CD14-positive monocyte (primary cell): ENCODE results near the gene ATP11A. TPM values are rescaled to one million over a fixed set of nuclear protein-coding genes. Genes with fewer than 3 reads are reported as not detected.

ENCODE experiments used
- DNase-seq, 3 donors: peaks; one replicate each; pipeline ENCODE4 v3.0.0-alpha.2; 2011 to 2022
- H2AFZ ChIP-seq: 2 replicates; pipeline ENCODE4 v1.6.0; 2012; ENCODE audit warnings: mild to moderate bottlenecking, low read depth, low read length, inconsistent platforms; ENCODE audit not compliant: insufficient read depth, poor library complexity, severe bottlenecking
- H3K27ac ChIP-seq, 2 donors: 1 replicate in 1 of 2; 2 replicates in 1 of 2; pipeline ENCODE4 v1.5.1; 2012 to 2013; ENCODE audit warnings: low read length in 2 of 2, control low read depth in 1 of 2, inconsistent platforms in 1 of 2, low read depth in 1 of 2, mild to moderate bottlenecking in 1 of 2
- H3K27me3 ChIP-seq, 2 donors: one replicate each; pipeline versions ENCODE4 v1.6.0 to v1.6.1; 2011 to 2013; ENCODE audit warnings: low read length in 2 of 2; ENCODE audit not compliant: control insufficient read depth in 2 of 2, insufficient read depth in 2 of 2
- H3K36me3 ChIP-seq, 2 donors: replicated peaks in 1 of 2; 1 replicate in 1 of 2; 2 replicates in 1 of 2; pipeline versions ENCODE4 v1.5.1 to v1.6.1; 2012 to 2013; ENCODE audit warnings: low read length in 2 of 2, control low read depth in 1 of 2, inconsistent platforms in 1 of 2, mild to moderate bottlenecking in 1 of 2; ENCODE audit not compliant: insufficient read depth in 2 of 2, control insufficient read depth in 1 of 2
- H3K4me1 ChIP-seq, 2 donors: 1 replicate in 1 of 2; 2 replicates in 1 of 2; pipeline versions ENCODE4 v1.5.1 to v1.6.1; 2012 to 2013; ENCODE audit warnings: low read length in 2 of 2, control low read depth in 1 of 2, inconsistent platforms in 1 of 2, mild to moderate bottlenecking in 1 of 2, moderate library complexity in 1 of 2; ENCODE audit not compliant: insufficient read depth in 2 of 2, control insufficient read depth in 1 of 2
- H3K4me2 ChIP-seq: replicated peaks from 2 replicates; pipeline ENCODE3; 2012; ENCODE audit warnings: low read length, moderate library complexity, mild to moderate bottlenecking; ENCODE audit not compliant: poor library complexity, severe bottlenecking; ENCODE audit errors: extremely low read depth
- H3K4me3 ChIP-seq, 3 experiments: fragments of 200-600 bp in 1 of 3; sonication (generic) in 1 of 3; replicated peaks in 1 of 3; 1 replicate in 2 of 3; 2 replicates in 1 of 3; pipeline ENCODE4 v1.5.1; 2011 to 2013; ENCODE audit warnings: low read length in 3 of 3, mild to moderate bottlenecking in 3 of 3, control low read depth in 2 of 3, low read depth in 2 of 3, inconsistent platforms in 1 of 3, moderate library complexity in 1 of 3
- H3K79me2 ChIP-seq: 2 replicates; pipeline ENCODE4 v1.6.0; 2012; ENCODE audit warnings: mild to moderate bottlenecking, control low read depth, inconsistent platforms, low read length, moderate library complexity; ENCODE audit not compliant: insufficient read depth
- H3K9ac ChIP-seq: 2 replicates; pipeline ENCODE4 v1.6.0; 2017; ENCODE audit warnings: low read length, mild to moderate bottlenecking; ENCODE audit not compliant: insufficient read depth, poor library complexity, severe bottlenecking
- H3K9me3 ChIP-seq, 2 donors: replicated peaks in 1 of 2; 1 replicate in 1 of 2; 2 replicates in 1 of 2; pipeline versions ENCODE4 v1.5.1 to v1.6.1; 2012 to 2013; ENCODE audit warnings: low read length in 2 of 2, control low read depth in 1 of 2; ENCODE audit not compliant: control insufficient read depth in 1 of 2, insufficient read depth in 1 of 2
- H4K20me1 ChIP-seq: 2 replicates; pipeline ENCODE4 v1.6.0; 2012; ENCODE audit warnings: mild to moderate bottlenecking, low read length, control low read depth, moderate library complexity; ENCODE audit not compliant: insufficient read depth
- H3K27ac Mint-ChIP-seq, 7 donors: one replicate each; pipeline ENCODE4 v1.8.0; 2020; ENCODE audit warnings: mild to moderate bottlenecking in 7 of 7, mixed read lengths in 7 of 7, moderate library complexity in 6 of 7, inconsistent platforms in 2 of 7
- H3K27me3 Mint-ChIP-seq, 3 donors: one replicate each; pipeline ENCODE4 v1.8.0; 2021 to 2022; ENCODE audit warnings: low read depth in 3 of 3, mild to moderate bottlenecking in 3 of 3, mixed read lengths in 3 of 3, moderate library complexity in 3 of 3, inconsistent platforms in 1 of 3
- H3K36me3 Mint-ChIP-seq, 2 donors: one replicate each; pipeline ENCODE4 v1.8.0; 2020; ENCODE audit warnings: mixed read lengths in 2 of 2, inconsistent platforms in 1 of 2, mild to moderate bottlenecking in 1 of 2
- H3K4me1 Mint-ChIP-seq: one replicate; pipeline ENCODE4 v1.8.0; 2020; ENCODE audit warnings: mild to moderate bottlenecking, mixed read lengths
- H3K4me3 Mint-ChIP-seq, 2 donors: one replicate each; pipeline ENCODE4 v1.8.0; 2020; ENCODE audit warnings: mild to moderate bottlenecking in 2 of 2, mixed read lengths in 2 of 2, moderate library complexity in 1 of 2
- H3K9me3 Mint-ChIP-seq, 7 donors: one replicate each; pipeline ENCODE4 v1.8.0; 2020 to 2022; ENCODE audit warnings: mixed read lengths in 7 of 7, mild to moderate bottlenecking in 6 of 7, moderate library complexity in 6 of 7, inconsistent platforms in 2 of 7
- CTCF ChIP-seq: fragments of 200-600 bp; IDR thresholded peaks from one replicate; pipeline ENCODE4 v1.8.0; 2022; ENCODE audit warnings: antibody characterized with exemption, mild to moderate bottlenecking
- WGBS: methylation state at CpG from one replicate; pipeline ENCODE4 v1.1.5; 2013; ENCODE audit warnings: missing lambda C conversion rate; ENCODE audit not compliant: insufficient coverage; 5-methylcytosine and 5-hydroxymethylcytosine counted together
- intact Hi-C, 2 donors: fragments of 100-400 bp; cut with micrococcal nuclease; formaldehyde crosslinking; loops; one replicate each; pipeline versions ENCODE4 v1.15.0 to v1.15.1; 2023
- polyA plus RNA-seq, 3 donors: library from polyadenylated mRNA; depleted of rRNA in 1 of 3; unstranded in 2 of 3; stranded (reverse) in 1 of 3; fragments of 300-500 nt in 2 of 3; fragments of >200 nt in 1 of 3; fragmentation: Illumina TruSeq in 2 of 3; gene quantifications; 1 replicate in 2 of 3; 2 replicates in 1 of 3; pipeline ENCODE4 v1.2.3, GENCODE V29; 2012 to 2021

Gene ATP11A
- polyA plus RNA-seq, 3 donors: 7.2 to 45.4 (median 7.6) TPM

GRCh38 chr13:112738606-112739005 is 48.8 kb downstream of the ATP11A start:
- H3K27me3 ChIP-seq: no peaks in the 10 kb centered on the region
- H3K79me2 ChIP-seq: peaks cover 97% of the 10 kb centered on the region
- H3K4me2 ChIP-seq: no peak overlapping the region
- H2AFZ ChIP-seq: no peak overlapping the region
- Mint-ChIP-seq H3K4me1 (peaks cover 31% of the 10 kb centered on the region), H3K4me3 (no peak overlapping the region), H3K36me3 (peaks cover 16 to 21% of the 10 kb centered on the region in 2 donors), H3K9me3 (no peaks in the 10 kb centered on the region), H3K27me3 (peaks cover 0 to 2% (median 1%) of the 10 kb centered on the region in 3 donors), H3K27ac (no peak overlapping the region)
- H3K27ac ChIP-seq: no peak overlapping the region
- intact Hi-C loops: no loop called here
- H3K4me3 ChIP-seq: no peak overlapping the region
- WGBS: no CpG with 5 or more reads among the region's 7 CpGs
- TF ChIP-seq CTCF: no peak
- peaks cover 0 to 18% of the 10 kb centered on the region in 2 donors for H3K36me3 ChIP-seq
- peaks cover 100% of the 10 kb centered on the region for H4K20me1 ChIP-seq
- no peaks in the 10 kb centered on the region for H3K9me3 ChIP-seq
- H3K4me1 ChIP-seq: peaks cover 0 to 4% of the 10 kb centered on the region in 2 donors
- no peak for DNase-seq
- H3K9ac ChIP-seq: no peak overlapping the region

DNA sequence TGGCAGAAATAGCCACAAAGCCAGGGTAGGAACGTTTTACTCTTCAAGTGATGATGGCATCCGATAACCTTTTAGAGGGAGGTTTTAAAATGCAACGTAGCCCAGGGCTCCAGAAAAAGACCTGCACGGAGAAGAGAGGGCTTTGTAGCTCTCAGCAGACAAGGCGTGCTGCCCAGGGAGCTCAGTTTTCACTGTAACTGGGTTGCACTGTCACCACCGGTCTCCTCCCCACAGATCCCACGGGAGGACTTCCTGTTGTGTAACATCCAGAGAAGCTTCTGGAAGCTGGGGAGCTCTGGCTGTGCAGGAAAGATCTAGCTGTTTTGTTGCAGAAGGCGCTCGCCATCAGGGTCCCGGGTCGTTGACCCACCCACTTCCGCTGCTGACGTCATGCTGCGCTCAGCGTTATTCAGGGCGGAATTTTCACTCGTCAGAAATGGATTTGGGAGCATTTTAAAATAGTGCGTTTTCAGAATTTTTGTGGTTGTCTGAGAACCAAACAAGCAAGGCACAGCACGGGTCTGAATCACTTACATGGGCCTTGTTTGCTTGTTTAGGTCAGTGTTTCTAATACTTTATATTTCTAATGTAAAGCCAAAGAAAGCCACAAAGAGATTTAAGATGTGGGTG is 50.8 kb downstream of the ATP11A start:
- Histone ChIP-seq H3K4me2 (no peak overlapping the region), H3K27ac (no peak overlapping the region), H3K9ac (no peak overlapping the region), H3K27me3 (no peaks in the 10 kb centered on the region), H3K9me3 (no peaks in the 10 kb centered on the region), H4K20me1 (peaks cover 100% of the 10 kb centered on the region), H3K36me3 (peaks cover 0 to 6% of the 10 kb centered on the region in 2 donors), H3K4me1 (peaks cover 0 to 4% of the 10 kb centered on the region in 2 donors), H3K4me3 (no peak overlapping the region), H2AFZ (no peak overlapping the region), H3K79me2 (peaks cover 95% of the 10 kb centered on the region)
- H3K36me3 Mint-ChIP-seq: peaks cover 12 to 13% of the 10 kb centered on the region in 2 donors
- 78% methylated on average over 13 of the region's 19 CpGs for WGBS
- intact Hi-C loops: no loop called here
- TF ChIP-seq CTCF: no peak
- H3K27me3 Mint-ChIP-seq: peaks cover 0 to 2% (median 1%) of the 10 kb centered on the region in 3 donors
- DNase-seq: no peak
- peaks cover 42% of the 10 kb centered on the region for H3K4me1 Mint-ChIP-seq
- peak overlapping the region in 1 of 7 donors; percentile 12 for H3K27ac Mint-ChIP-seq
- H3K9me3 Mint-ChIP-seq: no peaks in the 10 kb centered on the region
- H3K4me3 Mint-ChIP-seq: no peak overlapping the region
